ENCODE measurements around the gene GRIA1. TPM values are rescaled to one million over a fixed set of nuclear protein-coding genes. Genes with fewer than 3 reads are reported as not detected.

The GRIA1 gene
- total and polyA plus RNA-seq, 4 donors = 21.4 to 50.9 (median 48.6) TPM

DNA sequence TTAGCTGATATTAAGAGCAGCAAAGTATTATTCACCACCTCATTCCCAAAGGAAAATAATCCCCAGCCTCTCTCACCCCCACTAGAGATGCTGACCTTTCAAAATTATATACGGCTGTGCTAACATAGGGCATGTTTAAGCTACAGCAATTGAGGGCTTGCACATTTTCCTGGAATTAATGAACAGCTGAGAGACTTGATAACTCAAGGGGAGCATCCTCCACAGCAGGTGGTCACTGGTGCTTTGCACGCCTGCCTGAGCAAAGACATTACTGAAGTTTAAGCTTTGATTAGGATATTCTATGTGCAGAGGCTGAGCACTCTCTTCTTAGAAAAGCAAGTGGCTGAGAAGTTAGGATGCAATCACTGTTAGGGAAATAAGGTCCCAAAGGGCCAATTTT, 317.3 kb downstream of the GRIA1 start:
- Histone ChIP-seq H3K27me3 (ENCODE audit: control insufficient read depth, insufficient read depth, low read length) (no peaks in the 10 kb centered on the region), H3K27ac (ENCODE audit: low read depth, low read length) (no peak overlapping the region), H3K4me1 (ENCODE audit: control insufficient read depth, insufficient read depth, low read length) (no peaks in the 10 kb centered on the region), H3K9me3 (ENCODE audit: control insufficient read depth, insufficient read depth, low read length) (no peaks in the 10 kb centered on the region), H3K4me3 (ENCODE audit: low read depth, low read length) (no peak overlapping the region), H3K36me3 (ENCODE audit: control insufficient read depth, insufficient read depth, low read length) (peaks cover 7% of the 10 kb centered on the region)
- peak in 2 of 6 donors; percentile 11 to 85 for DNase-seq (ENCODE audit: low read depth in 4 of 6, low spot score in 6 of 6)
- WGBS (ENCODE audit: insufficient coverage) = 100% methylated on average over 1 of the region's 2 CpGs

DNA sequence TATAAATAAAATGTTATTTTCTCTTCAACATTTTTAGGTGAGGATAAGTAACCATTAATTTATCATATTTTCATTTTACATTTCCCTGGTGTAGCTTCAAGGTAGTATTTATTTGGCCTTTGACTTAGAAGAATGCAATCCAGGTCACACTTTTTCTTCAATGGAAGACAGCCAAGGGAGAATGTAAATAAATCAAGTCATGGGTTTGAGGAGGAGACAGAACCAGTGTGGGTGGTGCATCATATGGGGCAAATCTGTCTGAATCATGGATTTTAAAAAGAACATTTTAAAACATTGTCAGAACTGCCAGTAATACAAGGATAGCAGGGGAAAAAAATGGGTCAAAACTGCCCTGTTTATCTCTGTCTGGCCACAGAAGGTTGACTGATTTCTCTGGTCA, 318.7 kb downstream of the GRIA1 start:
- peaks cover 3% of the 10 kb centered on the region for H3K36me3 ChIP-seq (ENCODE audit: control insufficient read depth, insufficient read depth, low read length)
- no peaks in the 10 kb centered on the region for H3K4me1 ChIP-seq (ENCODE audit: control insufficient read depth, insufficient read depth, low read length)
- H3K4me3 ChIP-seq (ENCODE audit: low read depth, low read length) = no peak overlapping the region
- H3K27ac ChIP-seq (ENCODE audit: low read depth, low read length) = no peak overlapping the region
- H3K27me3 ChIP-seq (ENCODE audit: control insufficient read depth, insufficient read depth, low read length) = no peaks in the 10 kb centered on the region
- no peaks in the 10 kb centered on the region for H3K9me3 ChIP-seq (ENCODE audit: control insufficient read depth, insufficient read depth, low read length)
- no peak for DNase-seq (ENCODE audit: low read depth in 4 of 6, low spot score in 6 of 6)

DNA sequence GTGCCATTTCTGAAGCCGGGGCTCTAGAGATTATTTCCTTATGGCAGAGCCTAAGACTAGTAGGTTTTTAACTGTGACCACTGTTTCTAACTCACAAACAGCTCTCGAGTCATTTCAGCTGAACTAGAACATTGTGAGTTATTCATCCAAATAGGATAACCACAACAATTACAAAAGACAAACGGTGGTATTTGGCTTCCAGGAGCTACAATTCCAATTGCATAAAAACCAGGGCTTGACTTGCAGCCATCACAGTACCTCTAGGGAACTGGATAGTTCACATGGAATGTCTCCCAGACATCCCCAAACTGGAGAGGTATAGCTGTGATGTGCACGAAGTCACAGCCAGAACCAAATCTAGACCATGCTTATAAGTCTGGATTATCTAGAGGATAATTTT, 323.4 kb downstream of the GRIA1 start:
- H3K27ac ChIP-seq (ENCODE audit: low read depth, low read length) = no peak overlapping the region
- H3K4me1 ChIP-seq (ENCODE audit: control insufficient read depth, insufficient read depth, low read length) = no peaks in the 10 kb centered on the region
- 40% methylated on average over 1 of the region's 4 CpGs for WGBS (ENCODE audit: insufficient coverage)
- no peak overlapping the region for H3K4me3 ChIP-seq (ENCODE audit: low read depth, low read length)
- H3K36me3 ChIP-seq (ENCODE audit: control insufficient read depth, insufficient read depth, low read length) = peaks cover 3% of the 10 kb centered on the region
- no peak for DNase-seq (ENCODE audit: low read depth in 4 of 6, low spot score in 6 of 6)
- no peaks in the 10 kb centered on the region for H3K27me3 ChIP-seq (ENCODE audit: control insufficient read depth, insufficient read depth, low read length)
- H3K9me3 ChIP-seq (ENCODE audit: control insufficient read depth, insufficient read depth, low read length) = no peaks in the 10 kb centered on the region

DNA sequence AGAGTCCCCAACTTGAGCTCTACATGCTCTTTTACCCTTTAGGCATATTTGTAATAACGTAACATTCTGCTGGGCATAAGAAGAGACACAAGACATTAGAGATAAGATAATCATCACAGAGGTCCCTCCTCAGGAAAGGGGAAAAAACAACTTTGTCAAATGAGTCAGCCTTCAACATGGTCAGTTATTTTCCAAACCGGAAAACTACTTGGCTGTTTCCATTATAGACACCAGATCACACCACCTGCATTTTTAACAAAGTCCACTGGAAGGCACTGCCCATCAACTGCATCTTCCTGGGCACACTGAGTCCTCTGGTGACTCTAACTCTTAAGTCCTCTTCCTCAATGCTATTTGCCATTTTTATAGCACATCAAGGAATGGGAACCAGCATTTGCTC, 326.4 kb downstream of the GRIA1 start:
- 88% methylated on average over 1 of the region's 2 CpGs for WGBS (ENCODE audit: insufficient coverage)
- H3K27ac ChIP-seq (ENCODE audit: low read depth, low read length) = no peak overlapping the region
- no peak for DNase-seq (ENCODE audit: low read depth in 4 of 6, low spot score in 6 of 6)
- H3K27me3 ChIP-seq (ENCODE audit: control insufficient read depth, insufficient read depth, low read length) = no peaks in the 10 kb centered on the region
- H3K4me1 ChIP-seq (ENCODE audit: control insufficient read depth, insufficient read depth, low read length) = no peaks in the 10 kb centered on the region
- H3K9me3 ChIP-seq (ENCODE audit: control insufficient read depth, insufficient read depth, low read length) = no peaks in the 10 kb centered on the region
- H3K36me3 ChIP-seq (ENCODE audit: control insufficient read depth, insufficient read depth, low read length) = no peaks in the 10 kb centered on the region
- H3K4me3 ChIP-seq (ENCODE audit: low read depth, low read length) = no peak overlapping the region

DNA sequence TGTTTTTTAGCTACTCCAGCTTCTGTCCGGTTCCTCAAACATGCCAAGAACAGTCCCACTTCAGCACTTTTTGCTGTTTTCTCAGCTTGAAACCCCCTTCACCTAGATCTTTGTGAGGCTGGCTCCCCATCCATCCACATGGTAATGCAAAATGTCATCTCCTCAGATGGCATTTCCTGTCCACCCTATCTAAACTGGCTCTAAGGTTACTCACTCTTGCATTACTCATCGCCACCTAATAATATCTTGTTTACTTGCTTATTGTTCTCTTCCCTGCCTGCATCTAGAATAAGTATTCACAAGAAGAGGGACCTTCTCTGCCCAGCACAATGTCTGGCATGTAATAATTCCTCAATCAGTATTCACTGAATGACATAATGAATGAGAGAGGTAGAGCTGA, 328.2 kb downstream of the GRIA1 start:
- H3K9me3 ChIP-seq (ENCODE audit: control insufficient read depth, insufficient read depth, low read length) = no peaks in the 10 kb centered on the region
- no peaks in the 10 kb centered on the region for H3K36me3 ChIP-seq (ENCODE audit: control insufficient read depth, insufficient read depth, low read length)
- no peaks in the 10 kb centered on the region for H3K27me3 ChIP-seq (ENCODE audit: control insufficient read depth, insufficient read depth, low read length)
- no peak for DNase-seq (ENCODE audit: low read depth in 4 of 6, low spot score in 6 of 6)
- 95% methylated on average over 1 of the region's 2 CpGs for WGBS (ENCODE audit: insufficient coverage)
- no peak overlapping the region for H3K4me3 ChIP-seq (ENCODE audit: low read depth, low read length)
- no peak overlapping the region for H3K27ac ChIP-seq (ENCODE audit: low read depth, low read length)
- no peaks in the 10 kb centered on the region for H3K4me1 ChIP-seq (ENCODE audit: control insufficient read depth, insufficient read depth, low read length)

DNA sequence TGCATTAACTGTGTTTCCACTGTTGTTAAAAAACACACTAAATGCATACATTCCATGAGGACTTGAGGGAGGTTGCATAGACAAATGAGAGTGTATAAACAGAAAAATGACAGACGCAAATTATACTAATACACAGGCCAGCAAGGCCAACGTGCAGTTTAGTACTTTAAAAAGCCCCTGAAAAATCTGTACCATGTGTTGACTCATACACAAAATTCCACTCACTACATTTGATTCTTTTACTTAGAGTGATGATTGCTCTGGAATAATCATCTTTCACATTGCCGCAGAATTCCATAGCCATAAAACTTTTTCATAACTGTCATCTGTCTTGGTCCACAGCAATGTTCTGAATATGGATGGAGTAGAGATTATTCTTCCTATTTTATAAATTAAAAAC, 332.6 kb downstream of the GRIA1 start:
- Histone ChIP-seq H3K27me3 (ENCODE audit: control insufficient read depth, insufficient read depth, low read length) (no peaks in the 10 kb centered on the region), H3K9me3 (ENCODE audit: control insufficient read depth, insufficient read depth, low read length) (no peaks in the 10 kb centered on the region), H3K27ac (ENCODE audit: low read depth, low read length) (no peak overlapping the region), H3K36me3 (ENCODE audit: control insufficient read depth, insufficient read depth, low read length) (no peaks in the 10 kb centered on the region), H3K4me3 (ENCODE audit: low read depth, low read length) (no peak overlapping the region), H3K4me1 (ENCODE audit: control insufficient read depth, insufficient read depth, low read length) (no peaks in the 10 kb centered on the region)
- no peak for DNase-seq (ENCODE audit: low read depth in 4 of 6, low spot score in 6 of 6)
- WGBS (ENCODE audit: insufficient coverage) = no CpG with 5 or more reads among the region's 3 CpGs

DNA sequence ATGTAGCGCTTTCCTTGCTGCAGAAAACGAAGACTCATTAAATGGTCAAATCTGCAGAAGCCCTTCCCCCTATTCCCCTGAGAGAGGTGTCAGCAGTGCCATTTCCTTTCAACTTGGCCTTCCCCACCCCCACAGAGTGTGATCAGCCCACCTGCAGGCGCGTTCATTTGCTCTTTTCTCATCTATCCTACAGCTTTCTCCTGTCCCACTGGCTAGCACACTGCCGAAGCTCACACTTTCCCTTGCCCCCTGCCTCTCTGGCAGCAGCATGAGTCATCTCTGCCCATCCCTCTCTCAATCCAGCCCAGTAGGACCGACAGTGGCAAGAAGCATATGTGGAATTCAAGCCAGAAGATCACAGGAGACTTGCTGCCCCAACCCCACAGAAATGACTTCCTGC, 334.4 kb downstream of the GRIA1 start:
- H3K4me1 ChIP-seq (ENCODE audit: control insufficient read depth, insufficient read depth, low read length) = no peaks in the 10 kb centered on the region
- H3K27me3 ChIP-seq (ENCODE audit: control insufficient read depth, insufficient read depth, low read length) = no peaks in the 10 kb centered on the region
- no peak for DNase-seq (ENCODE audit: low read depth in 4 of 6, low spot score in 6 of 6)
- no peak overlapping the region for H3K27ac ChIP-seq (ENCODE audit: low read depth, low read length)
- WGBS (ENCODE audit: insufficient coverage) = 45% methylated on average over 6 of the region's 6 CpGs
- no peaks in the 10 kb centered on the region for H3K36me3 ChIP-seq (ENCODE audit: control insufficient read depth, insufficient read depth, low read length)
- H3K9me3 ChIP-seq (ENCODE audit: control insufficient read depth, insufficient read depth, low read length) = no peaks in the 10 kb centered on the region
- no peak overlapping the region for H3K4me3 ChIP-seq (ENCODE audit: low read depth, low read length)

DNA sequence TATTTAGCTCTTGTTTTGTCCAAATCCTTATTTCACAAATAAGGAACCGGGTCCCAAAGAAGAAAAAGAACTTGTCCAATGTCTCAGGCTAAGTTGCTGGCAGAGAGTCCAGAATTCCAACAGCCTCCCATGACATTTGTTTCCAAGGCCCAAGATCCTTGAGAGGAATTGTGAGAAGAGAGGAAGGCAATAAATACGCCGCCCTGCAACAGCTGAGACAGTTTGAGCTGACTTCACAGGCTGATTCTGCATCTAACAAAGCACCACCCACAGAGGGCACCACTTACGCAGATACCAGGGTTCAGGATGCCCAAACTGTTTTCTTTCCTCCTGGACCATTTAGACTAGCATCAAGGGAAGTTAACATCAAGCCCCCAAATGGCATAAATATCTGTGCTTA, 336.9 kb downstream of the GRIA1 start:
- Histone ChIP-seq H3K27ac (ENCODE audit: low read depth, low read length) (no peak overlapping the region), H3K27me3 (ENCODE audit: control insufficient read depth, insufficient read depth, low read length) (no peaks in the 10 kb centered on the region), H3K36me3 (ENCODE audit: control insufficient read depth, insufficient read depth, low read length) (no peaks in the 10 kb centered on the region), H3K4me3 (ENCODE audit: low read depth, low read length) (no peak overlapping the region), H3K4me1 (ENCODE audit: control insufficient read depth, insufficient read depth, low read length) (no peaks in the 10 kb centered on the region), H3K9me3 (ENCODE audit: control insufficient read depth, insufficient read depth, low read length) (no peaks in the 10 kb centered on the region)
- WGBS (ENCODE audit: insufficient coverage) = 23% methylated on average over 4 of the region's 4 CpGs
- DNase-seq (ENCODE audit: low read depth in 4 of 6, low spot score in 6 of 6) = peak in 5 of 6 donors; percentile 36 to 77 (median 47)

DNA sequence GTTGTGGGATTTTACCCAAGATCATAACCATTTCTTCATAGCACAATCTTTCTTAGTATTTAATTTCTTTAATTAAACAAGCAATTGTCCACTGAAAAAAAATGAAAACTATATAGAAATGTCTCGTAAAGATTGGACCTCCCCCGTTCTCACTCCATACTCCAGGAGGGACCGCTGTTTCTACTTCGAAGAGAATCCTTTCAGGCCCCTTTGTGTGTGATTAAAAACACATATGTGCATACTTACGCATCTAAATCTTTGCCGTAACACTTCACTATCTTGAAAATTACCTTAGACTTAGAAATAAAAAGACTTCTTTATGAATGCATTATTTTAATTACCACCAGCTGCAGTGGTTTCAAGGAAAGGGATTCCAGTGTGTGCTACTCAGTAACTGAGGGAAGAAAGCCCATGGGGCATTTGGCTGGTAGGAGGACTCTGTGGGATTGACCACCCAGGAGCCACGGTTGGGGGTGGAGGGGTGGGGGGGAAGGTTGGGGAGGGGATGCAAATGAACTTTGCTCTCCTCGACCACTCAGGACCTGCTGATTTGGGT, 339.1 kb downstream of the GRIA1 start:
- H3K4me1 ChIP-seq (ENCODE audit: control insufficient read depth, insufficient read depth, low read length) = no peaks in the 10 kb centered on the region
- no peaks in the 10 kb centered on the region for H3K27me3 ChIP-seq (ENCODE audit: control insufficient read depth, insufficient read depth, low read length)
- 80% methylated on average over 3 of the region's 8 CpGs for WGBS (ENCODE audit: insufficient coverage)
- peak in 1 of 6 donors; percentile 76 for DNase-seq (ENCODE audit: low read depth in 4 of 6, low spot score in 6 of 6)
- H3K9me3 ChIP-seq (ENCODE audit: control insufficient read depth, insufficient read depth, low read length) = no peaks in the 10 kb centered on the region
- H3K4me3 ChIP-seq (ENCODE audit: low read depth, low read length) = no peak overlapping the region
- no peak overlapping the region for H3K27ac ChIP-seq (ENCODE audit: low read depth, low read length)
- no peaks in the 10 kb centered on the region for H3K36me3 ChIP-seq (ENCODE audit: control insufficient read depth, insufficient read depth, low read length)

DNA sequence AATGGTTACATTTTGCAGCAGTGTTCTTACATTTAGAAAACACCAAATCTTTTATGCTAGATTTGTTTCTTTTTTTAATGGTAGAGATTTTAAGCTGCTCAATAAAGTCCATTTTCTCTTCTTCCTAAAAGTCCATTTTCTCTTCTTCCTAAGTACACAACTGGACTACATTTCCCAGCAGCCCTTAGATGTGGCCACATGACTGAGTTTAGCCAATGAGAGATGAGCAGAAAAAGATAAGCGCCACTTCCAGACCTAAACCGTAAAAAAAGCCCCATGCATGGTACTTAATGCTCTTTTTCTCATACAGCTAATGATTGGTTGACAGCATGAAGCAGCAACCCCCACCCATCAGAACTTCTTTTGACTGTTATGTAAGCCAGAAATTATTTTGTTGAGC, 341.5 kb downstream of the GRIA1 start:
- no peaks in the 10 kb centered on the region for H3K36me3 ChIP-seq (ENCODE audit: control insufficient read depth, insufficient read depth, low read length)
- DNase-seq (ENCODE audit: low read depth in 4 of 6, low spot score in 6 of 6) = peak in 2 of 6 donors; percentile 25 to 75
- no peaks in the 10 kb centered on the region for H3K4me1 ChIP-seq (ENCODE audit: control insufficient read depth, insufficient read depth, low read length)
- H3K27ac ChIP-seq (ENCODE audit: low read depth, low read length) = no peak overlapping the region
- H3K27me3 ChIP-seq (ENCODE audit: control insufficient read depth, insufficient read depth, low read length) = no peaks in the 10 kb centered on the region
- no peak overlapping the region for H3K4me3 ChIP-seq (ENCODE audit: low read depth, low read length)
- no CpG with 5 or more reads among the region's 2 CpGs for WGBS (ENCODE audit: insufficient coverage)
- no peaks in the 10 kb centered on the region for H3K9me3 ChIP-seq (ENCODE audit: control insufficient read depth, insufficient read depth, low read length)

All from spinal cord (tissue), 10 donors.